Keratinocyte (primary cell): ENCODE results near the gene RASSF7. TPM values are rescaled to one million over a fixed set of nuclear protein-coding genes. Genes with fewer than 3 reads are reported as not detected.

Experiments used
- DNase-seq: peaks from one replicate; pipeline ENCODE4 v3.0.0-alpha.2; 2011; ENCODE audit warnings: low read depth, missing footprints, low spot score
- FAIRE-seq: peaks from 2 replicates; lab custom pipeline; 2011; peaks lifted over from hg19 to GRCh38; lab: Jason Lieb, UNC
- H2AFZ ChIP-seq: 2 replicates; pipeline ENCODE4 v1.6.0; 2012; ENCODE audit warnings: low read length, control low read depth, inconsistent platforms; ENCODE audit not compliant: control insufficient read depth
- H3K27ac ChIP-seq: 2 replicates; pipeline ENCODE4 v1.5.1; 2011; ENCODE audit warnings: low read length; ENCODE audit not compliant: control insufficient read depth, insufficient read depth
- H3K27me3 ChIP-seq: 3 replicates; pipeline ENCODE4 v1.6.0; 2011; ENCODE audit warnings: low read length; ENCODE audit not compliant: control insufficient read depth, insufficient read depth; ENCODE audit errors: extremely low read depth
- H3K36me3 ChIP-seq, 2 experiments: 2 replicates in 1 of 2; 3 replicates in 1 of 2; pipeline ENCODE4 v1.5.1; 2011; ENCODE audit warnings: low read length in 2 of 2, mild to moderate bottlenecking in 1 of 2; ENCODE audit not compliant: control insufficient read depth in 2 of 2, insufficient read depth in 2 of 2; ENCODE audit errors: extremely low read depth in 1 of 2
- H3K4me1 ChIP-seq: 3 replicates; pipeline ENCODE4 v1.5.1; 2011; ENCODE audit warnings: low read length; ENCODE audit not compliant: control insufficient read depth, insufficient read depth; ENCODE audit errors: extremely low read depth
- H3K4me2 ChIP-seq: 3 replicates; pipeline ENCODE4 v1.6.0; 2011; ENCODE audit warnings: low read depth, low read length; ENCODE audit not compliant: control insufficient read depth, insufficient read depth; ENCODE audit errors: extremely low read depth
- H3K4me3 ChIP-seq, 3 experiments: fragments of 200-600 bp in 1 of 3; sonication (generic) in 1 of 3; 2 replicates in 2 of 3; 3 replicates in 1 of 3; pipeline ENCODE4 v1.5.1; 2011 to 2016; ENCODE audit warnings: low read length in 3 of 3, mild to moderate bottlenecking in 3 of 3, control low read depth in 2 of 3, inconsistent platforms in 1 of 3, low read depth in 1 of 3, mixed read lengths in 1 of 3, mixed run types in 1 of 3, moderate library complexity in 1 of 3; ENCODE audit not compliant: control insufficient read depth in 2 of 3, insufficient read depth in 2 of 3; ENCODE audit errors: extremely low read depth in 1 of 3
- H3K79me2 ChIP-seq: 2 replicates; pipeline ENCODE4 v1.6.0; 2012; ENCODE audit warnings: low read length; ENCODE audit not compliant: control insufficient read depth, insufficient read depth
- H3K9ac ChIP-seq: 3 replicates; pipeline ENCODE4 v1.6.0; 2011; ENCODE audit warnings: low read length; ENCODE audit not compliant: control insufficient read depth, insufficient read depth; ENCODE audit errors: extremely low read depth
- H3K9me1 ChIP-seq: 3 replicates; pipeline ENCODE4 v1.6.0; 2011; ENCODE audit warnings: low read length; ENCODE audit not compliant: control insufficient read depth, insufficient read depth; ENCODE audit errors: extremely low read depth
- H3K9me3 ChIP-seq: 2 replicates; pipeline ENCODE4 v1.5.1; 2012; ENCODE audit warnings: low read depth, low read length; ENCODE audit not compliant: control insufficient read depth
- H4K20me1 ChIP-seq: 3 replicates; pipeline ENCODE4 v1.6.0; 2011; ENCODE audit warnings: low read length; ENCODE audit not compliant: control insufficient read depth, insufficient read depth; ENCODE audit errors: extremely low read depth
- CTCF ChIP-seq, 3 experiments: IDR thresholded peaks in 1 of 3; conservative IDR thresholded peaks in 1 of 3; optimal IDR thresholded peaks in 1 of 3; 2 replicates in 2 of 3; 3 replicates in 1 of 3; pipeline versions ENCODE3 to v1.5.1; 2011; ENCODE audit warnings: low read length in 3 of 3, mild to moderate bottlenecking in 3 of 3, moderate library complexity in 2 of 3, control low read depth in 1 of 3, inconsistent platforms in 1 of 3; ENCODE audit not compliant: insufficient read depth in 2 of 3; ENCODE audit errors: extremely low read depth in 1 of 3
- EZH2 ChIP-seq: IDR thresholded peaks from one replicate; pipeline ENCODE4 v1.6.1; 2012; ENCODE audit warnings: inconsistent platforms, mild to moderate bottlenecking, low read length, moderate library complexity
- dilution Hi-C: fragments of 300-500 bp; cut with MboI; formaldehyde crosslinking; loops from one replicate; pipeline ENCODE4 v1.7.0; 2020; ENCODE audit warnings: low sequenced_read_pairs; ENCODE audit not compliant: extremely low pct_ligation_motif_present
- polyA plus RNA-seq, 5 experiments: library from polyadenylated mRNA; depleted of rRNA in 3 of 5; stranded (reverse) in 3 of 5; stranded (forward) in 1 of 5; unstranded in 1 of 5; fragments of >200 nt; gene quantifications; 1 replicate in 1 of 5; 2 replicates in 3 of 5; 3 replicates in 1 of 5; pipeline versions ENCODE4 v1.2.1 to v1.2.3, GENCODE V29; 2011 to 2012; ENCODE audit warnings: missing spikeins in 2 of 5, low read depth in 1 of 5, low replicate concordance in 1 of 5

The RASSF7 gene
- polyA plus RNA-seq, 1 donor (not counting 4 experiments of a cell fraction or from before 2014, with no cell fraction given) = 24.3 TPM

GRCh38 chr11:553988-554340 lies 6.8 kb upstream of the RASSF7 start:
- DNase-seq (no peak), FAIRE-seq (no peak)
- no peaks in the 10 kb centered on the region for H3K4me1 ChIP-seq
- H3K4me3 ChIP-seq = no peak overlapping the region
- dilution Hi-C loops = no loop called here
- no peaks in the 10 kb centered on the region for H3K36me3 ChIP-seq
- no peak overlapping the region for H3K9ac ChIP-seq
- H3K79me2 ChIP-seq = no peaks in the 10 kb centered on the region
- H3K9me3 ChIP-seq = no peaks in the 10 kb centered on the region
- H3K27ac ChIP-seq = no peak overlapping the region
- no peaks in the 10 kb centered on the region for H4K20me1 ChIP-seq
- no peak for TF ChIP-seq EZH2
- TF ChIP-seq CTCF (optimal IDR thresholded peaks at IDR 0.05 in 1 of 3, IDR thresholded peaks at IDR 0.05 in 1 of 3, conservative IDR thresholded peaks at IDR 0.05 in 1 of 3; ENCODE audit: extremely low read depth in 1 of 3, insufficient read depth in 2 of 3, low read length in 3 of 3) = no peak
- no peaks in the 10 kb centered on the region for H3K9me1 ChIP-seq
- H3K4me2 ChIP-seq = no peak overlapping the region
- H3K27me3 ChIP-seq = peaks cover 31% of the 10 kb centered on the region
- no peak overlapping the region for H2AFZ ChIP-seq

GRCh38 chr11:554428-555226 lies 6.1 kb upstream of the RASSF7 start:
- no peak for DNase-seq
- FAIRE-seq = no peak
- H3K79me2 ChIP-seq = no peaks in the 10 kb centered on the region
- dilution Hi-C loops = no loop called here
- peaks cover 31% of the 10 kb centered on the region for H3K27me3 ChIP-seq
- peaks cover 2% of the 10 kb centered on the region for H3K4me1 ChIP-seq
- H3K36me3 ChIP-seq = no peaks in the 10 kb centered on the region
- H3K9ac ChIP-seq = no peak overlapping the region
- H3K9me1 ChIP-seq = no peaks in the 10 kb centered on the region
- H2AFZ ChIP-seq = no peak overlapping the region
- no peak overlapping the region for H3K27ac ChIP-seq
- no peaks in the 10 kb centered on the region for H3K9me3 ChIP-seq
- TF ChIP-seq EZH2 (no peak), CTCF (optimal IDR thresholded peaks at IDR 0.05 in 1 of 3, IDR thresholded peaks at IDR 0.05 in 1 of 3, conservative IDR thresholded peaks at IDR 0.05 in 1 of 3; ENCODE audit: extremely low read depth in 1 of 3, insufficient read depth in 2 of 3, low read length in 3 of 3) (peak; percentile 15 to 91 (median 64))
- no peaks in the 10 kb centered on the region for H4K20me1 ChIP-seq
- H3K4me3 ChIP-seq = peak overlapping the region in 1 of 3 experiments; percentile 35
- peak overlapping the region; percentile 45 for H3K4me2 ChIP-seq
